Measurements from ENCODE around the gene MTMR12. TPM values are rescaled to one million over a fixed set of nuclear protein-coding genes. Genes with fewer than 3 reads are reported as not detected.
A peak's percentile ranks its signal among the peaks of the same experiment; 100 is the strongest.

Gene MTMR12
- total and polyA plus RNA-seq, 2 of the 13 experiments (the other 11 are each of a cell fraction or from before 2014, with no cell fraction given) = 23.4 to 36.6 TPM

GRCh38 chr5:32233696-32234447 lies 78.9 kb downstream of the MTMR12 start (continued):
- TF ChIP-seq POGK (CRISPR knock-in tag; conservative IDR thresholded peaks at IDR 0.05) = peak; percentile 69; the same call in 1 of the 2 replicates
- no peak for TF ChIP-seq ZNF530 (CRISPR knock-in tag; IDR thresholded peaks at IDR 0.05; ENCODE audit: low read depth)
- TF ChIP-seq ZNF446 (CRISPR knock-in tag; IDR thresholded peaks at IDR 0.05) = no peak
- TF ChIP-seq MAFF (IDR thresholded peaks at IDR 0.05; ENCODE audit: low read depth, low read length) = peak; percentile 37; the same call in 1 of the 2 replicates
- TF ChIP-seq GLMP (CRISPR knock-in tag; IDR thresholded peaks at IDR 0.05; ENCODE audit: borderline replicate concordance) = no peak
- TF ChIP-seq, protein P1, sequence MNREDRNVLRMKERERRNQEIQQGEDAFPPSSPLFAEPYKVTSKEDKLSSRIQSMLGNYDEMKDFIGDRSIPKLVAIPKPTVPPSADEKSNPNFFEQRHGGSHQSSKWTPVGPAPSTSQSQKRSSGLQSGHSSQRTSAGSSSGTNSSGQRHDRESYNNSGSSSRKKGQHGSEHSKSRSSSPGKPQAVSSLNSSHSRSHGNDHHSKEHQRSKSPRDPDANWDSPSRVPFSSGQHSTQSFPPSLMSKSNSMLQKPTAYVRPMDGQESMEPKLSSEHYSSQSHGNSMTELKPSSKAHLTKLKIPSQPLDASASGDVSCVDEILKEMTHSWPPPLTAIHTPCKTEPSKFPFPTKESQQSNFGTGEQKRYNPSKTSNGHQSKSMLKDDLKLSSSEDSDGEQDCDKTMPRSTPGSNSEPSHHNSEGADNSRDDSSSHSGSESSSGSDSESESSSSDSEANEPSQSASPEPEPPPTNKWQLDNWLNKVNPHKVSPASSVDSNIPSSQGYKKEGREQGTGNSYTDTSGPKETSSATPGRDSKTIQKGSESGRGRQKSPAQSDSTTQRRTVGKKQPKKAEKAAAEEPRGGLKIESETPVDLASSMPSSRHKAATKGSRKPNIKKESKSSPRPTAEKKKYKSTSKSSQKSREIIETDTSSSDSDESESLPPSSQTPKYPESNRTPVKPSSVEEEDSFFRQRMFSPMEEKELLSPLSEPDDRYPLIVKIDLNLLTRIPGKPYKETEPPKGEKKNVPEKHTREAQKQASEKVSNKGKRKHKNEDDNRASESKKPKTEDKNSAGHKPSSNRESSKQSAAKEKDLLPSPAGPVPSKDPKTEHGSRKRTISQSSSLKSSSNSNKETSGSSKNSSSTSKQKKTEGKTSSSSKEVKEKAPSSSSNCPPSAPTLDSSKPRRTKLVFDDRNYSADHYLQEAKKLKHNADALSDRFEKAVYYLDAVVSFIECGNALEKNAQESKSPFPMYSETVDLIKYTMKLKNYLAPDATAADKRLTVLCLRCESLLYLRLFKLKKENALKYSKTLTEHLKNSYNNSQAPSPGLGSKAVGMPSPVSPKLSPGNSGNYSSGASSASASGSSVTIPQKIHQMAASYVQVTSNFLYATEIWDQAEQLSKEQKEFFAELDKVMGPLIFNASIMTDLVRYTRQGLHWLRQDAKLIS (CRISPR knock-in tag; IDR thresholded peaks at IDR 0.05) = peak; percentile 80; the same call in 1 of the 2 replicates
- peak; percentile 87; the same call in 1 of the 2 replicates for TF ChIP-seq FOXJ3 (CRISPR knock-in tag; IDR thresholded peaks at IDR 0.05; ENCODE audit: borderline replicate concordance)
- TF ChIP-seq RNF219 (CRISPR knock-in tag; IDR thresholded peaks at IDR 0.05) = no peak
- TF ChIP-seq MXI1 (IDR thresholded peaks at IDR 0.05; ENCODE audit: borderline replicate concordance, low read depth, low read length) = peak; percentile 83; the same call in 1 of the 3 replicates
- TF ChIP-seq, protein P2, sequence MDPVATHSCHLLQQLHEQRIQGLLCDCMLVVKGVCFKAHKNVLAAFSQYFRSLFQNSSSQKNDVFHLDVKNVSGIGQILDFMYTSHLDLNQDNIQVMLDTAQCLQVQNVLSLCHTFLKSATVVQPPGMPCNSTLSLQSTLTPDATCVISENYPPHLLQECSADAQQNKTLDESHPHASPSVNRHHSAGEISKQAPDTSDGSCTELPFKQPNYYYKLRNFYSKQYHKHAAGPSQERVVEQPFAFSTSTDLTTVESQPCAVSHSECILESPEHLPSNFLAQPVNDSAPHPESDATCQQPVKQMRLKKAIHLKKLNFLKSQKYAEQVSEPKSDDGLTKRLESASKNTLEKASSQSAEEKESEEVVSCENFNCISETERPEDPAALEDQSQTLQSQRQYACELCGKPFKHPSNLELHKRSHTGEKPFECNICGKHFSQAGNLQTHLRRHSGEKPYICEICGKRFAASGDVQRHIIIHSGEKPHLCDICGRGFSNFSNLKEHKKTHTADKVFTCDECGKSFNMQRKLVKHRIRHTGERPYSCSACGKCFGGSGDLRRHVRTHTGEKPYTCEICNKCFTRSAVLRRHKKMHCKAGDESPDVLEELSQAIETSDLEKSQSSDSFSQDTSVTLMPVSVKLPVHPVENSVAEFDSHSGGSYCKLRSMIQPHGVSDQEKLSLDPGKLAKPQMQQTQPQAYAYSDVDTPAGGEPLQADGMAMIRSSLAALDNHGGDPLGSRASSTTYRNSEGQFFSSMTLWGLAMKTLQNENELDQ (CRISPR knock-in tag; IDR thresholded peaks at IDR 0.05; ENCODE audit: borderline replicate concordance) = no peak; the same call in 1 of the 2 replicates
- no peak; the same call in 1 of the 2 replicates for TF ChIP-seq JDP2 (CRISPR knock-in tag; IDR thresholded peaks at IDR 0.05; ENCODE audit: borderline replicate concordance)
- no peak for TF ChIP-seq SETDB1 (CRISPR knock-in tag; IDR thresholded peaks at IDR 0.05; ENCODE audit: borderline replicate concordance)
- TF ChIP-seq ZNF607 (CRISPR knock-in tag; IDR thresholded peaks at IDR 0.05; ENCODE audit: borderline replicate concordance) = peak; percentile 75
- no peak for TF ChIP-seq MTERF4 (CRISPR knock-in tag; IDR thresholded peaks at IDR 0.05)

Data from HepG2 (cell line).